ENCODE measurements around the gene OR7C2. TPM values are rescaled to one million over a fixed set of nuclear protein-coding genes. Genes with fewer than 3 reads are reported as not detected.

The OR7C2 gene
- total RNA-seq, 4 donors from 2014 or later = not detected

- DNase-seq = no peak
- TF ChIP-seq POLR2A (IDR thresholded peaks at IDR 0.05) = no peak
- TF ChIP-seq, protein P1, sequence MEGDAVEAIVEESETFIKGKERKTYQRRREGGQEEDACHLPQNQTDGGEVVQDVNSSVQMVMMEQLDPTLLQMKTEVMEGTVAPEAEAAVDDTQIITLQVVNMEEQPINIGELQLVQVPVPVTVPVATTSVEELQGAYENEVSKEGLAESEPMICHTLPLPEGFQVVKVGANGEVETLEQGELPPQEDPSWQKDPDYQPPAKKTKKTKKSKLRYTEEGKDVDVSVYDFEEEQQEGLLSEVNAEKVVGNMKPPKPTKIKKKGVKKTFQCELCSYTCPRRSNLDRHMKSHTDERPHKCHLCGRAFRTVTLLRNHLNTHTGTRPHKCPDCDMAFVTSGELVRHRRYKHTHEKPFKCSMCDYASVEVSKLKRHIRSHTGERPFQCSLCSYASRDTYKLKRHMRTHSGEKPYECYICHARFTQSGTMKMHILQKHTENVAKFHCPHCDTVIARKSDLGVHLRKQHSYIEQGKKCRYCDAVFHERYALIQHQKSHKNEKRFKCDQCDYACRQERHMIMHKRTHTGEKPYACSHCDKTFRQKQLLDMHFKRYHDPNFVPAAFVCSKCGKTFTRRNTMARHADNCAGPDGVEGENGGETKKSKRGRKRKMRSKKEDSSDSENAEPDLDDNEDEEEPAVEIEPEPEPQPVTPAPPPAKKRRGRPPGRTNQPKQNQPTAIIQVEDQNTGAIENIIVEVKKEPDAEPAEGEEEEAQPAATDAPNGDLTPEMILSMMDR (IDR thresholded peaks at IDR 0.05) = no peak
These were observed 27.0 kb downstream of the OR7C2 start for GRCh38 chr19:14968247-14968646.

GRCh38 chr19:14971474-14971873 is 30.2 kb downstream of the OR7C2 start:
- H3K36me3 ChIP-seq = no peaks in the 10 kb centered on the region
- no peak for TF ChIP-seq POLR2A (IDR thresholded peaks at IDR 0.05)
- TF ChIP-seq, protein P1 (IDR thresholded peaks at IDR 0.05) = no peak
- H3K27me3 ChIP-seq = no peaks in the 10 kb centered on the region

More at GRCh38 chr19:14968247-14968646, 27.0 kb downstream of the OR7C2 start:
- Histone ChIP-seq H3K27me3 (no peaks in the 10 kb centered on the region), H3K4me1 (no peaks in the 10 kb centered on the region), H3K36me3 (no peaks in the 10 kb centered on the region), H3K27ac (no peak overlapping the region), H3K4me3 (no peak overlapping the region), H3K9me3 (no peaks in the 10 kb centered on the region)

GRCh38 chr19:14972676-14973075 is 31.4 kb downstream of the OR7C2 start:
- H3K4me1 ChIP-seq = no peaks in the 10 kb centered on the region
- no peak overlapping the region for H3K27ac ChIP-seq
- TF ChIP-seq, protein P1 (IDR thresholded peaks at IDR 0.05) = no peak
- TF ChIP-seq POLR2A (IDR thresholded peaks at IDR 0.05) = no peak
- DNase-seq = no peak
- no peaks in the 10 kb centered on the region for H3K36me3 ChIP-seq
- no peak overlapping the region for H3K4me3 ChIP-seq
- H3K27me3 ChIP-seq = no peaks in the 10 kb centered on the region
- H3K9me3 ChIP-seq = no peaks in the 10 kb centered on the region

More at GRCh38 chr19:14971474-14971873, 30.2 kb downstream of the OR7C2 start:
- no peaks in the 10 kb centered on the region for H3K9me3 ChIP-seq
- H3K4me1 ChIP-seq = no peaks in the 10 kb centered on the region
- H3K27ac ChIP-seq = no peak overlapping the region
- H3K4me3 ChIP-seq = no peak overlapping the region
- DNase-seq = no peak

DNA sequence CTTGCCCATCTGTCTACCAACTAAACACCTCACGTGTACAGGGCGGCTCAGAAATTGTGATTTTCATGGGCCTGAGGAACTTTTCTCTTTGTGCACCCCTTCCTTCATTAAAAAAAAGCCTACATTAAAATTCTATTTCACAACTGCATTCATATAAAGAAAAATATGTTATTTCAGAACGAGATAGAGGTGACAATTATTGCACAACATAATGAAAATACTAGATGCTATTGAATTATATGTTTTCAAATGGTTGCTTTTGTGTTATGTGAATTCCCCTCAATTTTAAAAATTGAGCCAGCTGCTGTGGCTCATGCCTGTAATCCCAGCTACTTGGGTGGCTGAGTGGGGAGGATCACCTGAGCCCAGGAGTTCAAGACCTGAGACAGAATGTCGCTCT is 33.2 kb downstream of the OR7C2 start:
- TF ChIP-seq POLR2A (IDR thresholded peaks at IDR 0.05) = no peak
- TF ChIP-seq, protein P1 (IDR thresholded peaks at IDR 0.05) = no peak
- Histone ChIP-seq H3K4me3 (no peak overlapping the region), H3K27ac (no peak overlapping the region), H3K9me3 (no peaks in the 10 kb centered on the region), H3K4me1 (peaks cover 0 to under 1% (median 0%) of the 10 kb centered on the region in 4 donors), H3K27me3 (no peaks in the 10 kb centered on the region), H3K36me3 (no peaks in the 10 kb centered on the region)
- no peak for DNase-seq

DNA sequence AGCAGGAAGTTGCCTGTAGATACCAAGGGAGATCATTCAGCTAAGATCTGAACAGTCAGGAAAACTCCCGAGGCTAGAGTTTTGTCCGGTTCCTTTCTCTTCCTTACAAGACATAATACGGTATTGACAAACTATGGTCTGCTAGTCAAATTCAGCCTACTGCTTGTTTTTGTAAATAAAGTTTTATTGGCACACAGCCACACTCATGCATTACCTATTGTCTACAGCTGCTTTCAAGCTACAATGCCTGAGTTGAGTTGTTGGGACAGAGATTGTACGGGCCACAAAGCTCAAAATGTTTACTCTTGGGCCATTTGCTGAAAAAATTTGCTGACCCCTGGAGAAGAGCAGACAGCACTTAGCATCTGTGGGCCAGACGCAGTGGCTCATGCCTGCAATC is 35.8 kb downstream of the OR7C2 start:
- Histone ChIP-seq H3K27me3 (peaks cover 0 to 5% of the 10 kb centered on the region in 2 donors), H3K4me3 (no peak overlapping the region), H3K36me3 (no peaks in the 10 kb centered on the region), H3K27ac (no peak overlapping the region), H3K9me3 (no peaks in the 10 kb centered on the region), H3K4me1 (peaks cover 0 to 4% (median 0%) of the 10 kb centered on the region in 4 donors)
- no peak for DNase-seq
- TF ChIP-seq, protein P1 (IDR thresholded peaks at IDR 0.05) = no peak
- TF ChIP-seq POLR2A (IDR thresholded peaks at IDR 0.05) = no peak
